IMR-90 (cell line): ENCODE data around the gene COL4A1.

Experiments used
- CEBPB ChIP-seq: IDR thresholded peaks from 2 replicates; pipeline ENCODE4 v1.6.1; 2012; ENCODE audit warnings: low read depth, low read length, improper control_type of control experiment
- CTCF ChIP-seq: conservative IDR thresholded peaks from 2 replicates; pipeline ENCODE4 v1.5.1; 2012; ENCODE audit warnings: mild to moderate bottlenecking, low read depth, low read length, improper control_type of control experiment
- FOS ChIP-seq: fragments of 150-350 bp; IDR thresholded peaks from 2 replicates; pipeline ENCODE4 v1.6.1; 2016; ENCODE audit warnings: low read depth, low read length
- MXI1 ChIP-seq: IDR thresholded peaks from 2 replicates; pipeline ENCODE4 v1.6.1; 2012; ENCODE audit warnings: low read depth, mild to moderate bottlenecking, low read length, moderate library complexity, borderline replicate concordance
- NFE2L2 ChIP-seq: fragments of 150-350 bp; IDR thresholded peaks from 2 replicates; pipeline ENCODE4 v1.6.1; 2016; ENCODE audit warnings: low read depth, mild to moderate bottlenecking, low read length
- POLR2A ChIP-seq: IDR thresholded peaks from 2 replicates; pipeline ENCODE4 v1.6.1; 2012; ENCODE audit warnings: mild to moderate bottlenecking, low read depth, low read length
- RCOR1 ChIP-seq: IDR thresholded peaks from 2 replicates; pipeline ENCODE4 v1.6.1; 2012; ENCODE audit warnings: mild to moderate bottlenecking, low read length, improper control_type of control experiment; ENCODE audit not compliant: insufficient replicate concordance
- RFX5 ChIP-seq: IDR thresholded peaks from 2 replicates; pipeline ENCODE4 v1.8.0; 2012; ENCODE audit warnings: low read depth, mild to moderate bottlenecking, low read length, moderate library complexity
- SMC3 ChIP-seq: fragments of 150-350 bp; IDR thresholded peaks from 2 replicates; pipeline ENCODE4 v1.6.1; 2016; ENCODE audit warnings: low read depth, mild to moderate bottlenecking, antibody characterized with exemption, low read length, moderate library complexity
- USF2 ChIP-seq: fragments of 150-350 bp; IDR thresholded peaks from 2 replicates; pipeline ENCODE4 v1.6.1; 2017; ENCODE audit warnings: mild to moderate bottlenecking, antibody characterized with exemption, low read length, low read depth

GRCh38 chr13:110237875-110238817, 68.8 kb downstream of the COL4A1 start:
- TF ChIP-seq RFX5 (no peak), CTCF (no peak), POLR2A (no peak), MXI1 (no peak), CEBPB (no peak), SMC3 (no peak), USF2 (no peak), NFE2L2 (no peak), RCOR1 (no peak), FOS (no peak)
